ENCODE measurements around the gene ASTN2.

- TF ChIP-seq GATA2 (IDR thresholded peaks at IDR 0.05; ENCODE audit: low read depth, low read length), result no peak
- no peak for TF ChIP-seq GATA3 (IDR thresholded peaks at IDR 0.05; ENCODE audit: low read depth, low read length)
These were observed 932.1 kb downstream of the ASTN2 start for GRCh38 chr9:116482740-116483139.

Data from SH-SY5Y (cell line).